Common myeloid progenitor, CD34-positive (primary cell): ENCODE measurements around the gene PAQR8.

ENCODE experiments used
- CTCF ChIA-PET: fragments of 350-600 bp; sonication (Branson Sonifier 250); formaldehyde crosslinking; loops from one replicate; lab custom pipeline; 2021; ENCODE audit warnings: antibody characterized with exemption; lab: Charles Lee
- POLR2A ChIA-PET: fragments of 350-600 bp; sonication (Branson Sonifier 250); formaldehyde crosslinking; loops from one replicate; lab custom pipeline; 2021; ENCODE audit warnings: antibody characterized with exemption; lab: Charles Lee
- DNase-seq, 3 donors: peaks; one replicate each; pipeline versions ENCODE4 v3.0.0 to v3.0.0-alpha.2; 2013
- H3K27ac ChIP-seq, 2 experiments: 1 replicate in 1 of 2; 2 replicates in 1 of 2; pipeline ENCODE4 v1.7.0; 2013; ENCODE audit warnings: inconsistent platforms in 2 of 2, low read length in 2 of 2, mild to moderate bottlenecking in 2 of 2, low read depth in 1 of 2, moderate library complexity in 1 of 2; ENCODE audit not compliant: severe bottlenecking in 2 of 2, insufficient read depth in 1 of 2, poor library complexity in 1 of 2
- H3K27me3 ChIP-seq, 5 experiments: replicated peaks in 2 of 5; 1 replicate in 3 of 5; 2 replicates in 2 of 5; pipeline versions ENCODE4 v1.6.1 to v1.7.0; 2013; ENCODE audit warnings: low read length in 4 of 5, mild to moderate bottlenecking in 2 of 5, moderate library complexity in 2 of 5, inconsistent platforms in 1 of 5; ENCODE audit not compliant: insufficient read depth in 5 of 5, control insufficient read depth in 4 of 5
- H3K36me3 ChIP-seq, 4 experiments: 1 replicate in 2 of 4; 2 replicates in 2 of 4; pipeline versions ENCODE4 v1.6.1 to v1.7.0; 2013; ENCODE audit warnings: low read length in 3 of 4, control low read depth in 1 of 4, mild to moderate bottlenecking in 1 of 4; ENCODE audit not compliant: control insufficient read depth in 4 of 4, insufficient read depth in 4 of 4
- H3K4me1 ChIP-seq, 4 experiments: 1 replicate in 3 of 4; 2 replicates in 1 of 4; pipeline versions ENCODE4 v1.6.1 to v1.7.1; 2013; ENCODE audit warnings: low read length in 3 of 4, mild to moderate bottlenecking in 3 of 4, control low read depth in 1 of 4, inconsistent platforms in 1 of 4, moderate library complexity in 1 of 4; ENCODE audit not compliant: control insufficient read depth in 4 of 4, insufficient read depth in 4 of 4; ENCODE audit errors: control extremely low read depth in 1 of 4
- H3K4me3 ChIP-seq, 7 experiments: 1 replicate in 4 of 7; 2 replicates in 3 of 7; pipeline versions ENCODE4 v1.5.1 to v1.7.0; 2013; ENCODE audit warnings: mild to moderate bottlenecking in 7 of 7, low read length in 6 of 7, moderate library complexity in 6 of 7, inconsistent platforms in 2 of 7, low read depth in 2 of 7, control low read depth in 1 of 7; ENCODE audit not compliant: insufficient read depth in 4 of 7, control insufficient read depth in 1 of 7; ENCODE audit errors: extremely low read depth in 1 of 7
- H3K9me3 ChIP-seq, 5 experiments: 1 replicate in 4 of 5; 2 replicates in 1 of 5; pipeline versions ENCODE4 v1.6.1 to v1.7.1; 2013; ENCODE audit warnings: low read length in 4 of 5, mild to moderate bottlenecking in 2 of 5, inconsistent platforms in 1 of 5, low read depth in 1 of 5, moderate library complexity in 1 of 5; ENCODE audit not compliant: control insufficient read depth in 4 of 5, insufficient read depth in 2 of 5; ENCODE audit errors: control extremely low read depth in 1 of 5
- WGBS: methylation state at CpG from one replicate; pipeline ENCODE4 v1.1.5; 2013; ENCODE audit not compliant: insufficient coverage; 5-methylcytosine and 5-hydroxymethylcytosine counted together

The PAQR8 gene

DNA sequence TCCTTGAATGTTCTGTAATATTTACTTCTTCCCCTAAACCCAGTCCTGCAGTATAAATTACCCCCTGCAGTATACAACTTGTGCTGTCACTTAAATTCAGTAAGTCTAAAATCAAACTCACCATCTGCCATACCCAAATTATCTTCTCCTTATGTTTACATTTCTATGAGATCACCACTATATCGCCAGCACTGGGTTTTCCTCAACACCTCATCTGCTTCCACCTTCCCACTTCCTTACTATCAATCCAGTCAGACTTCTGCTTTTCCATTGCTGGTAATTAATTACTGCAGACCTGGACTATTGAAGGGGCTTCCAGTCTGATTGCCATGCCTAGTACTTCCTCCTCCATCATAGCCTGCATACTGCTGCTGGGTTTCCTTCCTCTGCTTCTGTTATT, 73.4 kb downstream of the PAQR8 start:
- Histone ChIP-seq H3K36me3 (peaks cover 0 to 6% (median 4%) of the 10 kb centered on the region in 4 experiments), H3K4me1 (peaks cover 0 to 10% (median 5%) of the 10 kb centered on the region in 4 experiments), H3K27me3 (no peaks in the 10 kb centered on the region), H3K4me3 (no peak overlapping the region), H3K9me3 (no peaks in the 10 kb centered on the region), H3K27ac (no peak overlapping the region)
- ChIA-PET CTCF (no interaction called here), POLR2A (no interaction called here)
- 0% methylated on average over 1 of the region's 1 CpG for WGBS
- DNase-seq = peak in 2 of 3 donors; percentile 14 to 23

DNA sequence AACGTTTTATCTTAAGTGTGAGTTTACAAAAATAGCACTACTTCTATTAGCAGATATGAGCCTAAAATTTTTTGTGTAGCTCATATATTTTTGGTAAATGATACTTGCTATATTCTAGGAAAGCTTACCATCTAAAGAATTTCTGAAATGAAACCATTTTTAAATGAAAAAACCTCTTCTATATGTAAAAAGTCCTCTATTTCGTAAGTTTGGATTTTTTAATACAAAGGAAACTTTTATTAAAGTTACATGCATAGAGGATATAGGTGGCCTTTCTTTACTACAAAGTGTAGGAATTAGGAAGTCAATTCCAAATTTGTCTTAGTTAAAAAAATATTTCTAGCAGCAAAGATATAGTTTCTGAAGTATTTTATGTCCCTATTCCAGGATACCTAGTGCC, 77.0 kb downstream of the PAQR8 start:
- Histone ChIP-seq H3K27me3 (no peaks in the 10 kb centered on the region), H3K9me3 (peaks cover 0 to 3% (median 0%) of the 10 kb centered on the region in 5 experiments), H3K4me1 (peaks cover 0 to 10% (median 5%) of the 10 kb centered on the region in 4 experiments), H3K36me3 (peaks cover 0 to 8% (median 4%) of the 10 kb centered on the region in 4 experiments), H3K4me3 (no peak overlapping the region), H3K27ac (no peak overlapping the region)
- DNase-seq = no peak
- ChIA-PET CTCF (interaction anchor here (0.8 to 1.3 kb wide), 2 partner anchors 22 to 144 kb away, joined by 3 read pairs; no protein-coding TSS in a partner anchor), POLR2A (interaction anchor here (0.5 kb wide), 1 partner anchor 1309 kb away, joined by 3 read pairs; no protein-coding TSS in a partner anchor)
- no CpG with 5 or more reads among the region's 2 CpGs for WGBS

DNA sequence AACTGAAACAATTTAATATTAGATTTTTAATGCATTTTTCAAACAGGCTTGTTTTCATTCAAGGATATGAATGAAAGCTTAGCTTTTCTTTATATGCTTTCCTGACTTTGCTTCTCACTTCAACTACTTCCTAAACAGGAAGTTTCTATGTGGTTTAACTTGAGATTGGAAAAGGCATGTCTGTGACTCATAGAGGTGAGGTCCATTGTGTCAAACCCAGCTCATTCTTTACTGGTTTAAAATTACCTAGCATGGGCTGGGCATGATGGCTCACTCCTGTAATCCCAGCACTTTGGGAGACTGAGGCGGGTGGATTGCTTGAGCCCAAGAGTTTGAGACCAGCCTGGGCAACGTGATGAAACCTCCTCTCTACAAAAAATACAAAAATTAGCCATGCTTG, 92.6 kb downstream of the PAQR8 start:
- peak in 1 of 3 donors; percentile 13 for DNase-seq
- H3K36me3 ChIP-seq = no peaks in the 10 kb centered on the region
- no peak overlapping the region for H3K27ac ChIP-seq
- ChIA-PET POLR2A (no interaction called here), CTCF (no interaction called here)
- no peak overlapping the region for H3K4me3 ChIP-seq
- peaks cover 0 to 3% (median 0%) of the 10 kb centered on the region in 4 experiments for H3K4me1 ChIP-seq
- 83% methylated on average over 1 of the region's 2 CpGs for WGBS
- no peaks in the 10 kb centered on the region for H3K27me3 ChIP-seq
- peaks cover 0 to 11% (median 4%) of the 10 kb centered on the region in 5 experiments for H3K9me3 ChIP-seq

- Histone ChIP-seq H3K4me3 (no peak overlapping the region), H3K4me1 (peaks cover 0 to 3% (median 0%) of the 10 kb centered on the region in 4 experiments), H3K27me3 (no peaks in the 10 kb centered on the region), H3K9me3 (peaks cover 0 to 2% (median 0%) of the 10 kb centered on the region in 5 experiments), H3K27ac (no peak overlapping the region), H3K36me3 (no peaks in the 10 kb centered on the region)
- WGBS = 100% methylated on average over 1 of the region's 2 CpGs
- POLR2A ChIA-PET = no interaction called here
- DNase-seq = no peak
- CTCF ChIA-PET = no interaction called here
Observed at GRCh38 chr6:52457096-52457495, 95.1 kb downstream of the PAQR8 start.
